Peyer's patch (tissue), 4 donors: ENCODE results near the gene SPRN.

Source experiments
- CTCF ChIP-seq, 6 experiments: fragments of 450-650 bp in 4 of 6; fragments of 200-600 bp in 2 of 6; sonication (generic) in 1 of 6; IDR thresholded peaks; one replicate each; pipeline ENCODE4 v1.5.1; 2017 to 2019; ENCODE audit warnings: antibody characterized with exemption in 6 of 6, mild to moderate bottlenecking in 3 of 6, moderate library complexity in 1 of 6
- POLR2A ChIP-seq, 2 donors: fragments of 450-650 bp; IDR thresholded peaks; one replicate each; pipeline ENCODE4 v1.5.1; 2017; ENCODE audit warnings: antibody characterized with exemption in 2 of 2, mild to moderate bottlenecking in 2 of 2, moderate library complexity in 2 of 2

GRCh38 chr10:133458710-133459453 lies 34.5 kb upstream of the SPRN start:
- TF ChIP-seq CTCF (IDR thresholded peaks at IDR 0.05), result no peak
- no peak for TF ChIP-seq POLR2A (IDR thresholded peaks at IDR 0.05)
